ENCODE data around the gene EWSR1. TPM values are rescaled to one million over a fixed set of nuclear protein-coding genes. Genes with fewer than 3 reads are reported as not detected.

EWSR1 gene
- total RNA-seq, 2 donors from 2014 or later, result 145 to 236 TPM

DNA sequence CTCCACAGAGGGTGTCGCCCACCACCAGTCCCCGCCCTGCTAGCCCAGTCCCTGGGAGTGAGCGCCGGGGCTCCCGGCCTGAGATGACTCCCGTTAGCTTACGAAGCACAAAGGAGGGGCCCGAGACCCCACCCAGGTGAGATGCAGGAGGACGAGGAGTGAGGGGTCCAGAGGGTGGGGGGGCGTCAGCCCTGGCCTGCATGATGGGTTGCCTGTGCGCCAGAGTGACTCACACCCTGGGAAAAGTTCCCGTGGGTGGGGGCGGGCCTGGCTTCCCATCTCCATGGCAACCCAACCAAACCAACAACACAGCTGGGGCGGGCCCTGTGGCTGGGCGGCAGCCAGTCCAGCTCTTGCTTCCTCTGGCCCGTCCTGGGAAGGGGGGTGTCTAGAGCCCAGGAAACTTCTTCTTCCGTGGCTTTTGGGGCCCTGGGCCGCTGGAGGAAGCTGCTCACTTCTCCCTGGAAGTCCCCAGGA lies 42.8 kb downstream of the EWSR1 start:
- Histone ChIP-seq H3K36me3 (no peaks in the 10 kb centered on the region), H3K9me3 (no peaks in the 10 kb centered on the region), H3K27me3 (peaks cover 19% of the 10 kb centered on the region), H3K4me3 (no peak overlapping the region), H3K9ac (ENCODE audit: low read depth in 2 of 2, low read length in 2 of 2) (peak overlapping the region; percentile 26 to 72), H3K27ac (peak overlapping the region; percentile 36), H3K4me1 (peaks cover 46% of the 10 kb centered on the region)
- intact Hi-C loops (cut with DNase I), result no loop called here
- DNase-seq, result peak; percentile 94
- TF ChIP-seq, protein P1, sequence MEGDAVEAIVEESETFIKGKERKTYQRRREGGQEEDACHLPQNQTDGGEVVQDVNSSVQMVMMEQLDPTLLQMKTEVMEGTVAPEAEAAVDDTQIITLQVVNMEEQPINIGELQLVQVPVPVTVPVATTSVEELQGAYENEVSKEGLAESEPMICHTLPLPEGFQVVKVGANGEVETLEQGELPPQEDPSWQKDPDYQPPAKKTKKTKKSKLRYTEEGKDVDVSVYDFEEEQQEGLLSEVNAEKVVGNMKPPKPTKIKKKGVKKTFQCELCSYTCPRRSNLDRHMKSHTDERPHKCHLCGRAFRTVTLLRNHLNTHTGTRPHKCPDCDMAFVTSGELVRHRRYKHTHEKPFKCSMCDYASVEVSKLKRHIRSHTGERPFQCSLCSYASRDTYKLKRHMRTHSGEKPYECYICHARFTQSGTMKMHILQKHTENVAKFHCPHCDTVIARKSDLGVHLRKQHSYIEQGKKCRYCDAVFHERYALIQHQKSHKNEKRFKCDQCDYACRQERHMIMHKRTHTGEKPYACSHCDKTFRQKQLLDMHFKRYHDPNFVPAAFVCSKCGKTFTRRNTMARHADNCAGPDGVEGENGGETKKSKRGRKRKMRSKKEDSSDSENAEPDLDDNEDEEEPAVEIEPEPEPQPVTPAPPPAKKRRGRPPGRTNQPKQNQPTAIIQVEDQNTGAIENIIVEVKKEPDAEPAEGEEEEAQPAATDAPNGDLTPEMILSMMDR (IDR thresholded peaks at IDR 0.05), result no peak

DNA sequence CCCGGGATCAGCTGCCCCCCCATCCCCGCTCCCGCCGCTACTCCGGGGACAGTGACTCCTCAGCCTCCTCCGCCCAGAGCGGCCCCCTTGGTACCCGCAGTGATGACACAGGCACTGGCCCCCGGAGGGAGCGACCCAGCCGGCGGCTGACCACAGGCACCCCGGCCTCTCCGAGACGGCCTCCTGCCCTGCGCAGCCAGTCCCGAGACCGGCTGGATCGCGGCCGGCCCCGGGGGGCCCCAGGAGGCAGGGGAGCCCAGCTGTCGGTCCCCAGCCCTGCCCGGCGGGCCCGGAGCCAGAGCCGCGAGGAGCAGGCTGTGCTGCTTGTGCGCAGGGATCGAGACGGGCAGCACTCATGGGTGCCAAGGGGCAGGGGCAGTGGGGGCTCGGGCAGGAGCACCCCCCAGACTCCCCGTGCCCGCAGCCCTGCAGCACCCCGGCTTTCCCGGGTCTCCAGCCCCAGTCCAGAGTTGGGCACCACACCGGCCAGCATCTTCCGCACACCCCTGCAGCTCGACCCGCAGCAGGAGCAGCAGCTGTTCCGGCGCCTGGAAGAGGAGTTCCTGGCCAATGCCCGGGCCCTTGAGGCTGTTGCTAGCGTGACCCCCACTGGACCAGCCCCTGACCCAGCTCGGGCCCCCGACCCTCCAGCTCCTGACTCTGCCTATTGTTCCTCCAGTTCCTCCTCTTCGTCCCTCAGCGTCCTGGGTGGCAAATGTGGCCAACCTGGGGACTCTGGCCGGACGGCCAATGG lies 43.6 kb downstream of the EWSR1 start:
- Histone ChIP-seq H3K9me3 (no peaks in the 10 kb centered on the region), H3K27me3 (peaks cover 25% of the 10 kb centered on the region), H3K36me3 (no peaks in the 10 kb centered on the region), H3K4me1 (peaks cover 47% of the 10 kb centered on the region), H3K27ac (peak overlapping the region; percentile 36), H3K9ac (ENCODE audit: low read depth in 2 of 2, low read length in 2 of 2) (peak overlapping the region; percentile 26 to 72), H3K4me3 (no peak overlapping the region)
- DNase-seq, result no peak
- intact Hi-C loops (cut with DNase I), result no loop called here
- TF ChIP-seq, protein P1 (IDR thresholded peaks at IDR 0.05), result no peak

DNA sequence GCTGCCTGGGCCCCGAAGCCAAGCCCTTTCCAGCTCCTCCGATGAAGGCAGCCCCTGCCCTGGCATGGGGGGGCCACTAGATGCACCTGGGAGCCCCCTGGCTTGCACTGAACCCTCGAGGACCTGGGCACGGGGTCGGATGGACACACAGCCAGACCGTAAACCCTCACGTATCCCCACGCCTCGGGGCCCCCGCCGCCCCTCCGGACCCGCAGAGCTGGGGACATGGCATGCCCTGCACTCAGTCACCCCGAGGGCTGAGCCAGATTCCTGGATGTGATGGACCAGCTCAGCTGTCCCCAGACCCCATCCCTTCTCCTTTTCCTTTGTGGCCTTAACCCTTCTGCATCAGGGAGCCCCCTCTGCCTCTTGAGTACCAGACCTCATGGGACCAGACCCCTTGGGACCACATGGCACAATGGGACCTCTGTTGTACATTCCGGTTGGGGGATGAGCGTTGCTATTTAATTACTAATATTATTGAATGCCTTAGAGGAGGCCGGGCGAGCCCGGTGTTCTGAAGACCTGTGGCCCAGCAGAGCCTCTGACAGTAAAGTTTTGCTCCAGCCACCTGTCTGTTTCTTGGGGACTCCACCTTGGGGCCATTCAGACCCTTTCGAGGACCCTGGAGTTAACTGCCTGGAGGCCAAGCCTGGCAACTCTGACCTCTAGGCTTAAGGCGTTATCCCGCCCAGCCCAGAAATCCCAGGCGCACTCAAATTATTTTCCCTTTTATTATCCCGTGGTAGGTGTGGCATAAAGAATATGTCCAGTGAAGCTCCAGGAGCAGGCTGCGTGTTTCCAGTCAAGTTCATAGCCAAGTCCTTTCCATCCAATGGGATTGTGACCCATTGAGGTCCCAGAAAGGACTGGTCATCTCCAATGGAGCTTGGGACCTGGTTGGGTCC lies 44.4 kb downstream of the EWSR1 start:
- Histone ChIP-seq H3K36me3 (no peaks in the 10 kb centered on the region), H3K27ac (no peak overlapping the region), H3K4me1 (peaks cover 47% of the 10 kb centered on the region), H3K27me3 (peaks cover 27% of the 10 kb centered on the region), H3K9ac (ENCODE audit: low read depth in 2 of 2, low read length in 2 of 2) (no peak overlapping the region), H3K4me3 (no peak overlapping the region), H3K9me3 (no peaks in the 10 kb centered on the region)
- no peak for DNase-seq
- intact Hi-C loops (cut with DNase I), result no loop called here
- TF ChIP-seq, protein P1 (IDR thresholded peaks at IDR 0.05), result no peak

DNA sequence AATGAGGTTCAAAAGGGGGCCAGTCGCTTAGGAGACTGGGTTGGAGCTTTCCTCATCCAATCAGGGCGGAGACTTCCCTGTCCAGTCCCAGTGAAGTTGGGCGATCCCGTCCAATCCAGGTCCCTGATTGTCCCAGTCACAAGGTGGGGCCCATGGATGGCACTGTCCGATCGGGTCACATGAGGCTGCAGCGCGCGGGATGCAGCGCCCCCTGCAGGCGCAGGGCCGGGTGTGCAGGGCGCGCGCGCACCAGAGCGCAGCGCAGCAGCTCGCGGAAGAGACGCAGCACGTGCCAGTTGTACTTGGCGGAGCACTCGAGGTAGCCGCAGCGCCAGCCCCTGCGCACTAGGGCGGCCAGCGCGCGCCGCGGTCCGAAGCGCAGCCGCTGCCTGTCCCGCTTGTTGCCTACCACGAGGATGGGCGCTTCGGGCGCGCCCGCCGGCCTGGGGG lies 45.1 kb downstream of the EWSR1 start:
- no peaks in the 10 kb centered on the region for H3K36me3 ChIP-seq
- no peak overlapping the region for H3K4me3 ChIP-seq
- peak; percentile 43 for DNase-seq
- TF ChIP-seq, protein P1 (IDR thresholded peaks at IDR 0.05), result peak; percentile 67
- no peaks in the 10 kb centered on the region for H3K9me3 ChIP-seq
- no peak overlapping the region for H3K27ac ChIP-seq
- peaks cover 45% of the 10 kb centered on the region for H3K4me1 ChIP-seq
- intact Hi-C loops (cut with DNase I), result no loop called here
- H3K9ac ChIP-seq (ENCODE audit: low read depth in 2 of 2, low read length in 2 of 2), result no peak overlapping the region
- H3K27me3 ChIP-seq, result peaks cover 27% of the 10 kb centered on the region

Data from colonic mucosa (tissue), 4 donors.